ENCODE data around the gene XPR1.
A peak's percentile ranks its signal among the peaks of the same experiment; 100 is the strongest.

Gene XPR1

GRCh38 chr1:180896161-180896560 is 264.3 kb downstream of the XPR1 start:
- DNase-seq = no peak

- DNase-seq = no peak
Measured at GRCh38 chr1:180898441-180899219, 266.8 kb downstream of the XPR1 start.

- no peak for DNase-seq
Measured at GRCh38 chr1:180899262-180899661, 267.4 kb downstream of the XPR1 start.

GRCh38 chr1:180901076-180901990 is 269.5 kb downstream of the XPR1 start:
- no peak for DNase-seq

GRCh38 chr1:180902541-180902940 is 270.7 kb downstream of the XPR1 start:
- no peak for DNase-seq

GRCh38 chr1:180905927-180906326 is 274.1 kb downstream of the XPR1 start:
- DNase-seq = no peak

GRCh38 chr1:180906511-180906910 is 274.7 kb downstream of the XPR1 start:
- DNase-seq = no peak

- DNase-seq = no peak
Measured at GRCh38 chr1:180907313-180908055, 275.7 kb downstream of the XPR1 start.

GRCh38 chr1:180908074-180908765 is 276.4 kb downstream of the XPR1 start:
- no peak for DNase-seq

- DNase-seq = peak; percentile 61
Measured at GRCh38 chr1:180909005-180909414, 277.2 kb downstream of the XPR1 start.

GRCh38 chr1:180909462-180909976 is 277.7 kb downstream of the XPR1 start:
- no peak for DNase-seq

GRCh38 chr1:180911640-180912191 is 279.9 kb downstream of the XPR1 start:
- DNase-seq = no peak

- no peak for DNase-seq
Measured at GRCh38 chr1:180912211-180912800, 280.5 kb downstream of the XPR1 start.

- DNase-seq = no peak
Measured at GRCh38 chr1:180912801-180913565, 281.2 kb downstream of the XPR1 start, which contains the start of gene KIAA1614. KIAA1614 (plus strand) TSS chr1:180912897; CDS start chr1:180913244, 347 bp downstream.

GRCh38 chr1:180915426-180915965 is 283.7 kb downstream of the XPR1 start:
- DNase-seq = no peak

- DNase-seq = no peak
Measured at GRCh38 chr1:180916012-180916770, 284.4 kb downstream of the XPR1 start.

GRCh38 chr1:180916771-180917170 is 284.9 kb downstream of the XPR1 start:
- no peak for DNase-seq

- no peak for DNase-seq
Measured at GRCh38 chr1:180917306-180918065, 285.7 kb downstream of the XPR1 start.

- no peak for DNase-seq
Measured at GRCh38 chr1:180918519-180918918, 286.7 kb downstream of the XPR1 start.
